ENCODE data around the gene CCT8L2.
"Not testable (repeated sequence)": the region's sequence is repeated elsewhere in the genome, so short reads cannot be mapped to it uniquely, and the experiment has no call there.

DNA sequence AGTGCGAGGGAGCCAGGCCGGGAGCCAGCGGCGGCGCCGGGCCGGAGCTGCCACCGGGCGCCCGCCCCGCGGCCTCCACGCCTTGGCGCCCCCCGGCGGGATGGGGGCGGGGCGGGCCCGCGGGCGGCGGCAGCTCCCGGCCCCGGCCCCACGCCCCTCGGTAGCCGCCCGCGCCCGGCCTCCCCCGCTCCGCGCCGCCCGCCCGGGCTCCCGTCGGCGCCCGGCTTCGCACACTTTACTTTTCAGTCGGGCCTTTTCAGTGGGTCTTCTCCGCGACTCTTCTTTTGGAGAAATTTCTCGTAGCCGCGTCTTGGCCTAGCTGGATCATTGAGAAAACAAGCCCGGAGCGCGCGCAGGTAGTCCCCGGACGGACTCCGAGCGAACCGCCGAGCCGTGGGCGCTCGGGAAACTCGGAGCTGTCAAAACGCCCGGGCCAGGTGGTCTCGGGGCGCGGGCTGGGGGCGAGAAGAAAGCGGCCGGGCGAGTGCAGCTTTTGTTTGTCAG, 9.7 kb upstream of the CCT8L2 start:
- not testable (repeated sequence) for TF ChIP-seq EZH2 (IDR thresholded peaks at IDR 0.05); POLR2AphosphoS5 (IDR thresholded peaks at IDR 0.05; ENCODE audit: borderline replicate concordance, low read depth, low read length); FOXP2 (optimal IDR thresholded peaks at IDR 0.05; ENCODE audit: control extremely low read depth, extremely low read length, insufficient read depth)

Data from SK-N-MC (cell line).